Measurements from ENCODE around the gene HOOK2. TPM values are rescaled to one million over a fixed set of nuclear protein-coding genes. Genes with fewer than 3 reads are reported as not detected.

The HOOK2 gene
- total and polyA plus RNA-seq, 12 donors: 6.3 to 99.7 (median 29.1) TPM

DNA sequence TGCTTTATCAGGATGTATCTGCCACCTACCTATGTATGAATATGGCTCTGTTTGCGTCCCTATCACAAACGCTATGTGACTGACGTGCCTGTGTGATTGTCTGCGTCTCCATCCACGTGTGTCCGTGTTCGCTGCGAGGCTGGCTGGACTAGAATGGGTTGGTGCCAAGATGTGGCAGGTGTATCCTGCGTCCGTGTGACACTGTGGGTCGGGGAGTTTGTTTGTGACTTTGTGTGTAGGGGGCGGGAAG, 6.7 kb upstream of the HOOK2 start:
- Histone ChIP-seq H3K4me1 (replicated peaks in 1 of 2) (peaks cover 32 to 62% of the 10 kb centered on the region in 2 donors), H3K4me3 (peak overlapping the region in 2 of 4 donors; percentile 17 to 54), H3K36me3 (replicated peaks in 1 of 2) (no peaks in the 10 kb centered on the region), H3K27ac (peak overlapping the region; percentile 75 to 99 (median 87)), H3K9me3 (replicated peaks in 1 of 3) (no peaks in the 10 kb centered on the region), H3K27me3 (no peaks in the 10 kb centered on the region)
- whole genome bisulfite sequencing, 4 donors: 0 to 1% (median 0%) methylated on average over 9 to 12 of the region's 12 CpGs
- TF ChIP-seq, protein P1, sequence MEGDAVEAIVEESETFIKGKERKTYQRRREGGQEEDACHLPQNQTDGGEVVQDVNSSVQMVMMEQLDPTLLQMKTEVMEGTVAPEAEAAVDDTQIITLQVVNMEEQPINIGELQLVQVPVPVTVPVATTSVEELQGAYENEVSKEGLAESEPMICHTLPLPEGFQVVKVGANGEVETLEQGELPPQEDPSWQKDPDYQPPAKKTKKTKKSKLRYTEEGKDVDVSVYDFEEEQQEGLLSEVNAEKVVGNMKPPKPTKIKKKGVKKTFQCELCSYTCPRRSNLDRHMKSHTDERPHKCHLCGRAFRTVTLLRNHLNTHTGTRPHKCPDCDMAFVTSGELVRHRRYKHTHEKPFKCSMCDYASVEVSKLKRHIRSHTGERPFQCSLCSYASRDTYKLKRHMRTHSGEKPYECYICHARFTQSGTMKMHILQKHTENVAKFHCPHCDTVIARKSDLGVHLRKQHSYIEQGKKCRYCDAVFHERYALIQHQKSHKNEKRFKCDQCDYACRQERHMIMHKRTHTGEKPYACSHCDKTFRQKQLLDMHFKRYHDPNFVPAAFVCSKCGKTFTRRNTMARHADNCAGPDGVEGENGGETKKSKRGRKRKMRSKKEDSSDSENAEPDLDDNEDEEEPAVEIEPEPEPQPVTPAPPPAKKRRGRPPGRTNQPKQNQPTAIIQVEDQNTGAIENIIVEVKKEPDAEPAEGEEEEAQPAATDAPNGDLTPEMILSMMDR (IDR thresholded peaks at IDR 0.05): no peak
- peak in 1 of 2 donors; percentile 59 for TF ChIP-seq POLR2A (IDR thresholded peaks at IDR 0.05)
- intact Hi-C loops (cut with DNase I): no loop called here
- DNase-seq: peak in 1 of 7 donors; percentile 88

DNA sequence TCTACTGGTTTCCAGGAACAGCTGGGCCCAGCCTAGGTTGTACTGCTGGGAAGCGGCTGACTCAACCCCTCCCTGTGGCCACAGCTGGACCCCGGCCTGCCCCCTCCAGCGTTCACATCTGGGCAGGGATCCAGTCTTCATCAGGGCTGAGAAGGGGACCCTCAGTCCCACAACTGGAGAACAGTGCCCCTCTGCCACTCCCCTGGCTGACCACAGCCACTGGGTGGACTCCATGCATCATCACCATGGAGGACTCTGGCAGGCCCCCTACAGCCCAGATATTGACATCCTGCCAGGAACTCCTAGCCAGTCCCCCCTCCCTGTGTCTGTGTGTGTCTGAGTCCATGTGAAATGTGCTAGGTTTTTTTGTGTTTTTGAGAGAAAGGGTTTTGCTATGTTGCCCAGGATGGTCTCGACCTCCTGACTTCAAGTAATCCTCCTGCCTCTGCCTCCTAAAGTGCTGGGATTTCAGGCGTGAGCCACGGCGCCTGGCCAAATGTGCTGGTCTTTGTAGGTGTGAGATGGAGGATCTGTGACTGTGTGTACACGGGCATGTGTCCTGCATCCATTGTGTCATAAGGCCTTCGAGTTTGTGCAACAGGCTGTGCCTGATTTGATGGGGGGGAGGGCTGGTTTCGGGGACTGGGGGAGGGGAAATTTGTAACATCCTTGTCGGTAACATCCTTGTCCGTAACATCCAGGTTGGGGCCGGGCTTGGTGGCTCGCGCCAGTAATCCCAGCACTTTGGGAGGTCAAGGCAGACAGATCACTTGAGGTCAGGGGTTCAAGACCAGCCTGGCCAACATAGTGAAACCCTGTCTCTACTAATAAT, 4.0 kb upstream of the HOOK2 start:
- H3K4me3 ChIP-seq: peak overlapping the region in 1 of 4 donors; percentile 67
- TF ChIP-seq POLR2A (IDR thresholded peaks at IDR 0.05): no peak
- TF ChIP-seq, protein P1 (IDR thresholded peaks at IDR 0.05): no peak

DNA sequence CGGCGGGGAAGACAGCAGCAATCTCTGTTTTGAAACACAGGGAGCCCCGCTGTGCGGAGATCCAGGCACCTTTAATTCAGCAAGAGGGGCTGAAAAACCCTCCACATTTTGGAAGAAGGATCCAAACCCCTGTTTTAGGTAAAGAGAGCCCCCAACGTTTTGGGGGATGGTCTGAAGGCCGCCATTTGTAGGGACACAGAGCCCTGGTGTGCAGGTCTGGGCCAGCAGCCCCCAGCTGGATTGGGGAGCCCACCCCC, 3.5 kb upstream of the HOOK2 start:
- Histone ChIP-seq H3K9me3 (replicated peaks in 1 of 3) (no peaks in the 10 kb centered on the region), H3K4me1 (replicated peaks in 1 of 2) (peaks cover 37 to 50% of the 10 kb centered on the region in 2 donors), H3K27ac (peak overlapping the region; percentile 55 to 96 (median 88)), H3K27me3 (no peaks in the 10 kb centered on the region), H3K36me3 (replicated peaks in 1 of 2) (no peaks in the 10 kb centered on the region), H3K4me3 (peak overlapping the region in 1 of 4 donors; percentile 67)
- TF ChIP-seq, protein P1 (IDR thresholded peaks at IDR 0.05): no peak
- intact Hi-C loops (cut with DNase I): loop anchor here in 1 of 2 donors (2.0 kb wide), 1 partner anchor 16 kb away; no protein-coding TSS in a partner anchor
- WGBS, 4 donors: 51 to 67% (median 59%) methylated on average over 4 to 6 of the region's 6 CpGs
- peak in 1 of 7 donors; percentile 39 for DNase-seq

More for the DNA sequence above, 4.0 kb upstream of the HOOK2 start:
- Histone ChIP-seq H3K27me3 (no peaks in the 10 kb centered on the region), H3K27ac (peak overlapping the region; percentile 55 to 96 (median 88)), H3K36me3 (replicated peaks in 1 of 2) (no peaks in the 10 kb centered on the region), H3K9me3 (replicated peaks in 1 of 3) (no peaks in the 10 kb centered on the region), H3K4me1 (replicated peaks in 1 of 2) (peaks cover 37 to 55% of the 10 kb centered on the region in 2 donors)
- 25 to 47% (median 44%) methylated on average over 9 to 15 of the region's 15 CpGs for WGBS, 4 donors
- intact Hi-C loops (cut with DNase I): loop anchor here in 1 of 2 donors (2.0 kb wide), 1 partner anchor 15 kb away; no protein-coding TSS in a partner anchor
- peak in 6 of 7 donors; percentile 48 to 82 (median 78) for DNase-seq

DNA sequence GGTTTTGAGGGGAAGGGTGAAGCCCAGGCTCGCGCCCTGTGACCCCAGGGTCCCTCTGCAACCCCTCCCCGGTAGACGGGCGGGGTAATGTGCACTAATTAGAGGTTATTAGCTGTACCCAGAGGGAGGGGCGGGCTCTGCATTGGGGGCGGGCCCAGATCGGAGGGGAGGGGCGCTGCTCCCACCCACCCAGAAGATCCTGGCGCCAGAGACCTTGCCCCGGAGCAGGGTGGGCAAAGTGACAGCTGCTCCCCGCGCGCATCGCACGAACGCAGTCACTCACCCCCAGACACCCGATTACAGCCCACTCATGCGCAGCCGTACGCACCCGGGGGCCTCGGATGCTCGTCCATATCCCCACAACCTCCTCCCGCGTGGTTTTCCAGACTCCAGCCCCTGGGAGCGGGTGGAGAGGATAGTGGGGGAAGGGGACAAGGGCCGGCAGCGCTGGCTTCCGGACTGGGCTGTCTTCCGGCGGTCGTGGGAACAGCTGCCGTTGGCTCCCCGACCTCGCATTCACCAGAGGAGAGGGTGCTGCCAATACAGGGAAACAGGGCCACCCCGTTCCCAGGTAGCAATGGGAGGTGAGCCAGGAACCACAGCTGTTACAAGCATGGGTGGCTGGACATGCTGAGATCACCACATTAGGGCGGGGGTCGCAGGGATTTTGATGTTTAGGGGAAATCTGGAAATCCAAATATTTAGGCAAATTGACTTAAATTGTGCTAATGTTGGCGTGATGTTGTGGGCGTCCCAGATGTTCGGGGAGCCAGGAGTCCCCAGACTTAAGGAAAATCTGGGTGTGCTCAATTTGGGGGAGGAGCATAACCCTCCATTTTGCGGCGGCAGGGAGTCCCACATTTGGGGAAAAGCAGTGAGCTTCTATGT, 2.9 kb upstream of the HOOK2 start:
- WGBS, 4 donors: 2 to 15% (median 4%) methylated on average over 10 to 44 of the region's 44 CpGs
- intact Hi-C loops (cut with DNase I): loop anchor here in 1 of 2 donors (2.0 kb wide), 1 partner anchor 17 kb away; no protein-coding TSS in a partner anchor
- peak; percentile 71 to 89 (median 81) for DNase-seq

More for the DNA sequence above, 2.9 kb upstream of the HOOK2 start:
- Histone ChIP-seq H3K36me3 (replicated peaks in 1 of 2) (no peaks in the 10 kb centered on the region), H3K4me1 (replicated peaks in 1 of 2) (peaks cover 32 to 44% of the 10 kb centered on the region in 2 donors), H3K4me3 (peak overlapping the region in 3 of 4 donors; percentile 34 to 67 (median 38)), H3K27me3 (no peaks in the 10 kb centered on the region), H3K27ac (peak overlapping the region; percentile 55 to 96 (median 88)), H3K9me3 (replicated peaks in 1 of 3) (no peaks in the 10 kb centered on the region)
- peak in 1 of 2 donors; percentile 48 for TF ChIP-seq POLR2A (IDR thresholded peaks at IDR 0.05)
- TF ChIP-seq, protein P1 (IDR thresholded peaks at IDR 0.05): peak in 1 of 6 experiments; percentile 7
